Measurements from ENCODE around the gene EPO. TPM values are rescaled to one million over a fixed set of nuclear protein-coding genes. Genes with fewer than 3 reads are reported as not detected.

EPO gene
- total and polyA plus RNA-seq, 4 donors, result 0.10 TPM; not detected in 3

DNA sequence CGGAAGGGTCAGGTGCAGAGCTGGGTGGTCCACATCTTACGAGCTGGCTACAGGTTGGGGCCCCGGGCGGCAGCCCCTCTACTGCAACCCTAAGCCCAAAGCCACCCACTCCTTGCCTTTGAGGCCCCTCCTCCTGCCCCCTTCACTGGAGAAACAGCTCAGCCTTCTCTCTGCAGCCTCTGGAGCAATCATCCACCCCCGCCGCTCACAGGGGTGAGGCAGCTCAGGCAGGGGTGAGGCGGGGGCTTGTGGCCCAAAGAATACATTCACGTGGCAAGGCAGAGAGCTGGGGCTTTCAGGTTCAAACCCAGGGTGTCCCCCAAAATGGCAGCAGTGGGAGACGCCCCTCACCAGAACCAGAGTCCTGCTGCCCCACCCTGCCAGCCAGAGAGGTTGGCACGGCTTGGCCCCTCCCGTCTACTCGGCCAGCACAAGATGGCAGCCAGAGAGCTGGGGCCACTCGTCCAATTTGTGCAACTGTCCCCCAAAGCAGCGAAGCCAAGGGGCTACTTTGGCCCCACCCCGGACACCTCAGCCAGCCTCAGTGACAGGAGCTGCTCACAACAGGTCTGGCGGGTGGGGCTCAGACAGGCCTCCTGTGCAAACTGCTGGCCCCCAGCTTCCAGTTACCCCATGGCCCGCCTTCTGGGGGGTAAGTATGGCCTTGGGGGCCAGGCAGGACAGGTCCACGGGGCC is 39.5 kb upstream of the EPO start:
- no peak for ATAC-seq (ENCODE audit: insufficient read depth, low FRiP score)
- peaks cover 0 to 8% (median 2%) of the 10 kb centered on the region in 5 donors for H3K4me1 ChIP-seq (ENCODE audit: control insufficient read depth in 5 of 5, insufficient read depth in 5 of 5, low read length in 5 of 5)

DNA sequence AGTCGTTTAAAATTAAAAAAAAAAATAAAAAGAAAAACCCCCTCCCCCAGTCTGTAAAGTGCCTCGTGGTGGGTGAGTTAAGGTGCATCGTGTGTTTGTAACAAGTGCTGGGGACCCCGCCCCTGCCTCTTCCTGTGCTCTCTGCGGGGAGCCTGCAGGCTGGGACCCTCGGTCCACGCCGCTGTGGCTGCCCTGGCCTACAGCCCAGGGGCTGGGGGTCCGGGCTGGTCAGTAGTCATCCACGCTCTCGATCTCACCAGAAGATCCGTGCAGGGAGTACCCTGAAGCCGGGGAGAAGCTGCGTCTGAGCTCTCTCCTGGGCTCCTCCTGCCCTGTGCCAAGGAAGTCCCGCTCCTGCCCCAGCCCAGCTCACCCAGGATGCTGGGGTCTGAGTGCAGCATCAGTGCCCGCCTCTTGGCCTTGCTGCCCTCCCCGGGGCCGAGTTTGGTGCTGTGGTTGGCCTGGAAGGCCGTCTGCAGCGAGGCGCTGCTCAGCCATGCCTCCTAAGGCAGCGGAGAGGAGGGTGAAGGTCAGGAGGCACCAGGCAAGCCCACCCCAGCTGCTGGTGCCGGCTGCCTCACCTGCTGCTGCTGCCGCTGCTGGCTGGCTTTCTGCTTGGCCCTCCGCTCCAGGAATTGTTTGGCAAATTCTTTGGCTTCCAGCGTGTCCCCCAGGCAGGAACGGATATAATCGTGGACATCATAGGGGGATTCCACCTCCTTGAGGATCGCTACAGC is 38.6 kb upstream of the EPO start:
- TF ChIP-seq, protein P1, sequence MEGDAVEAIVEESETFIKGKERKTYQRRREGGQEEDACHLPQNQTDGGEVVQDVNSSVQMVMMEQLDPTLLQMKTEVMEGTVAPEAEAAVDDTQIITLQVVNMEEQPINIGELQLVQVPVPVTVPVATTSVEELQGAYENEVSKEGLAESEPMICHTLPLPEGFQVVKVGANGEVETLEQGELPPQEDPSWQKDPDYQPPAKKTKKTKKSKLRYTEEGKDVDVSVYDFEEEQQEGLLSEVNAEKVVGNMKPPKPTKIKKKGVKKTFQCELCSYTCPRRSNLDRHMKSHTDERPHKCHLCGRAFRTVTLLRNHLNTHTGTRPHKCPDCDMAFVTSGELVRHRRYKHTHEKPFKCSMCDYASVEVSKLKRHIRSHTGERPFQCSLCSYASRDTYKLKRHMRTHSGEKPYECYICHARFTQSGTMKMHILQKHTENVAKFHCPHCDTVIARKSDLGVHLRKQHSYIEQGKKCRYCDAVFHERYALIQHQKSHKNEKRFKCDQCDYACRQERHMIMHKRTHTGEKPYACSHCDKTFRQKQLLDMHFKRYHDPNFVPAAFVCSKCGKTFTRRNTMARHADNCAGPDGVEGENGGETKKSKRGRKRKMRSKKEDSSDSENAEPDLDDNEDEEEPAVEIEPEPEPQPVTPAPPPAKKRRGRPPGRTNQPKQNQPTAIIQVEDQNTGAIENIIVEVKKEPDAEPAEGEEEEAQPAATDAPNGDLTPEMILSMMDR (IDR thresholded peaks at IDR 0.05; ENCODE audit: control extremely low read depth, extremely low read depth), result no peak
- no peaks in the 10 kb centered on the region for H3K9me3 ChIP-seq (ENCODE audit: control insufficient read depth in 4 of 4, insufficient read depth in 3 of 4, low read length in 3 of 4)
- peak overlapping the region in 1 of 2 donors; percentile 33 for H3K27ac ChIP-seq (ENCODE audit: low read depth in 1 of 2, low read length in 1 of 2)
- WGBS, 2 donors, result 80 to 84% methylated on average over 29 of the region's 29 CpGs
- peaks cover 0 to 4% (median 0%) of the 10 kb centered on the region in 5 donors for H3K4me1 ChIP-seq (ENCODE audit: control insufficient read depth in 5 of 5, insufficient read depth in 5 of 5, low read length in 5 of 5)
- H3K4me3 ChIP-seq, result no peak overlapping the region
- H3K27me3 ChIP-seq (ENCODE audit: control insufficient read depth in 3 of 3, insufficient read depth in 3 of 3, low read length in 2 of 3), result no peaks in the 10 kb centered on the region
- ATAC-seq (ENCODE audit: insufficient read depth, low FRiP score) (no peak), DNase-seq (peak in 1 of 3 donors; percentile 14)
- no peak overlapping the region for H3K9ac ChIP-seq (ENCODE audit: insufficient read depth in 1 of 2, low read length in 2 of 2)
- H3K36me3 ChIP-seq (ENCODE audit: control insufficient read depth in 4 of 4, insufficient read depth in 4 of 4, low read length in 4 of 4), result peaks cover 19 to 92% (median 41%) of the 10 kb centered on the region in 4 donors

More for the DNA sequence above, 39.5 kb upstream of the EPO start:
- H3K9ac ChIP-seq (ENCODE audit: insufficient read depth in 1 of 2, low read length in 2 of 2), result no peak overlapping the region
- WGBS, 2 donors, result 84 to 88% methylated on average over 18 of the region's 18 CpGs
- H3K4me3 ChIP-seq, result no peak overlapping the region
- H3K27ac ChIP-seq (ENCODE audit: low read depth in 1 of 2, low read length in 1 of 2), result peak overlapping the region in 1 of 2 donors; percentile 20
- H3K9me3 ChIP-seq (ENCODE audit: control insufficient read depth in 4 of 4, insufficient read depth in 3 of 4, low read length in 3 of 4), result no peaks in the 10 kb centered on the region
- peaks cover 13 to 86% (median 38%) of the 10 kb centered on the region in 4 donors for H3K36me3 ChIP-seq (ENCODE audit: control insufficient read depth in 4 of 4, insufficient read depth in 4 of 4, low read length in 4 of 4)
- peak in 1 of 3 donors; percentile 14 for DNase-seq
- H3K27me3 ChIP-seq (ENCODE audit: control insufficient read depth in 3 of 3, insufficient read depth in 3 of 3, low read length in 2 of 3), result no peaks in the 10 kb centered on the region
- TF ChIP-seq, protein P1 (IDR thresholded peaks at IDR 0.05; ENCODE audit: control extremely low read depth, extremely low read depth), result no peak

DNA sequence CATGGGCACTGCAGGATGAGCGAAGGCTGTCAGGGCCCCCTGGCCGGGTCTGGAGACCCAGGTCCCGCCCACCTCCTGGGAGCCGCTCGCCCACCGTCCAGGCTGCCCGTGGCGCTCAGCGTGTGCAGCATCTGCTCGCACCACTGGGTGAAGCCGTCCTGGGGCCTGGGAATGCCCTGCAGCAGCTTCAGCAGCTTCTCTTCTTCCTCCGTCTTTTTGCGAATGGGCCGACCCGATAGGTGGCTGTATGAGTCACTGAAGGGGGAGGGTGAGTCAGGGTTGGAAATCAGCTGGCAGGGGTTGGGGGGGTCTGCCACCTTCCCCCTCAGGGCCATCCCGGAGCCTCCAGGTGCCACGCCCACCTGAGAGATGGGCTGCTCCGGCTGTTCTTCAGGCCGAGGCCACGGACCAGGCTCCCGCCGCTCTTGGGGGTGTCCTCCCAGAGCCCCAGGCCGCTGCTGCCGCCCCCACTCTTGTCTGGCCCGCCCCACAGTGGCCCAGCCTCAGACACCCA is 38.0 kb upstream of the EPO start:
- TF ChIP-seq, protein P1 (IDR thresholded peaks at IDR 0.05; ENCODE audit: control extremely low read depth, extremely low read depth), result no peak
- no peaks in the 10 kb centered on the region for H3K27me3 ChIP-seq (ENCODE audit: control insufficient read depth in 3 of 3, insufficient read depth in 3 of 3, low read length in 2 of 3)
- 88 to 91% methylated on average over 25 of the region's 25 CpGs for WGBS, 2 donors
- H3K9ac ChIP-seq (ENCODE audit: insufficient read depth in 1 of 2, low read length in 2 of 2), result no peak overlapping the region
- no peaks in the 10 kb centered on the region for H3K9me3 ChIP-seq (ENCODE audit: control insufficient read depth in 4 of 4, insufficient read depth in 3 of 4, low read length in 3 of 4)
- H3K36me3 ChIP-seq (ENCODE audit: control insufficient read depth in 4 of 4, insufficient read depth in 4 of 4, low read length in 4 of 4), result peaks cover 19 to 92% (median 37%) of the 10 kb centered on the region in 4 donors
- ATAC-seq (ENCODE audit: insufficient read depth, low FRiP score), result no peak
- peaks cover 0 to 4% (median 0%) of the 10 kb centered on the region in 5 donors for H3K4me1 ChIP-seq (ENCODE audit: control insufficient read depth in 5 of 5, insufficient read depth in 5 of 5, low read length in 5 of 5)
- DNase-seq, result no peak
- H3K27ac ChIP-seq (ENCODE audit: low read depth in 1 of 2, low read length in 1 of 2), result no peak overlapping the region
- H3K4me3 ChIP-seq, result no peak overlapping the region
